ENCODE measurements around the gene TYW3.

GRCh38 chr1:74728736-74729135, 4.2 kb upstream of the TYW3 start:
- TF ChIP-seq CTCF (IDR thresholded peaks at IDR 0.05) (no peak), EZH2phosphoT487 (IDR thresholded peaks at IDR 0.05) (no peak)
